GM18498 (cell line): ENCODE results near the gene CLDND1.

Experiments
- ATAC-seq: cut with Tn5 transposase; IDR thresholded peaks from one replicate; pipeline ENCODE4 v1.9.1; 2021; ENCODE audit warnings: mild to moderate bottlenecking, moderate library complexity; ENCODE audit not compliant: unreplicated experiment

CLDND1 gene

GRCh38 chr3:98521897-98522543, 682 bp downstream of the CLDND1 start:
- ATAC-seq: peak; percentile 47

- no peak for ATAC-seq
Measured at GRCh38 chr3:98519351-98519750, 3.4 kb downstream of the CLDND1 start.

- no peak for ATAC-seq
Measured at GRCh38 chr3:98518816-98519215, 3.9 kb downstream of the CLDND1 start.

GRCh38 chr3:98514948-98515347, 7.8 kb downstream of the CLDND1 start:
- no peak for ATAC-seq

GRCh38 chr3:98513736-98514135, 9.0 kb downstream of the CLDND1 start:
- ATAC-seq: no peak

GRCh38 chr3:98513091-98513511, 9.6 kb downstream of the CLDND1 start:
- ATAC-seq: no peak

- ATAC-seq: no peak
Measured at GRCh38 chr3:98512576-98512975, 10.1 kb downstream of the CLDND1 start.

GRCh38 chr3:98508582-98508981, 14.1 kb downstream of the CLDND1 start:
- no peak for ATAC-seq

- ATAC-seq: no peak
Measured at GRCh38 chr3:98504539-98504938, 18.2 kb downstream of the CLDND1 start.

GRCh38 chr3:98501863-98502576, 20.7 kb downstream of the CLDND1 start:
- ATAC-seq: no peak

GRCh38 chr3:98501270-98501669, 21.4 kb downstream of the CLDND1 start:
- no peak for ATAC-seq

GRCh38 chr3:98500019-98500418, 22.7 kb downstream of the CLDND1 start:
- no peak for ATAC-seq

- ATAC-seq: no peak
Measured at GRCh38 chr3:98497381-98497780, 25.3 kb downstream of the CLDND1 start, which contains the start of gene OR5K2. OR5K2 (plus strand) TSS chr3:98497681; CDS start chr3:98497681, 0 bp downstream.

- ATAC-seq: no peak
Measured at GRCh38 chr3:98483626-98484025, 39.1 kb downstream of the CLDND1 start.

- no peak for ATAC-seq
Measured at GRCh38 chr3:98482717-98483482, 39.8 kb downstream of the CLDND1 start.
